DOHH2 (cell line): ENCODE measurements around the gene DNPH1.

ENCODE experiments used
- H3F3A ChIP-seq: fragments of 200-600 bp; sonication (generic), shearing (Covaris generic); 2 replicates; pipeline ENCODE4 v1.6.0; 2016; ENCODE audit warnings: antibody characterized with exemption, mild to moderate bottlenecking; ENCODE audit not compliant: control insufficient read depth, insufficient read depth
- H3K27ac ChIP-seq: fragments of 200-600 bp; sonication (generic); 2 replicates; pipeline ENCODE4 v1.5.1; 2014; ENCODE audit warnings: low read depth, mild to moderate bottlenecking, low read length, moderate library complexity
- H3K27me3 ChIP-seq: fragments of 200-600 bp; sonication (generic); 2 replicates; pipeline ENCODE4 v1.6.1; 2014; ENCODE audit warnings: mild to moderate bottlenecking, low read length, mixed read lengths; ENCODE audit not compliant: control insufficient read depth
- H3K36me3 ChIP-seq: fragments of 200-600 bp; sonication (generic); 2 replicates; pipeline ENCODE4 v1.6.1; 2014; ENCODE audit warnings: mild to moderate bottlenecking, low read length, moderate library complexity, mixed read lengths; ENCODE audit not compliant: control insufficient read depth
- H3K4me1 ChIP-seq: fragments of 200-600 bp; sonication (generic); 2 replicates; pipeline ENCODE4 v1.6.1; 2014; ENCODE audit warnings: mild to moderate bottlenecking, low read length, mixed read lengths; ENCODE audit not compliant: control insufficient read depth
- H3K4me2 ChIP-seq: fragments of 200-600 bp; sonication (generic); 2 replicates; pipeline ENCODE4 v1.6.0; 2014; ENCODE audit warnings: mild to moderate bottlenecking, low read length, moderate library complexity
- H3K4me3 ChIP-seq: fragments of 200-600 bp; sonication (generic); 2 replicates; pipeline ENCODE4 v1.5.1; 2014; ENCODE audit warnings: mild to moderate bottlenecking, low read length, mixed read lengths
- H3K79me2 ChIP-seq: fragments of 200-600 bp; sonication (generic); 2 replicates; pipeline ENCODE4 v1.6.1; 2014; ENCODE audit warnings: mild to moderate bottlenecking, low read length, mixed read lengths; ENCODE audit not compliant: control insufficient read depth
- H3K9me2 ChIP-seq: fragments of 200-600 bp; sonication (generic); replicated peaks from 2 replicates; pipeline ENCODE4 v1.6.1; 2014; ENCODE audit warnings: mild to moderate bottlenecking, low read length, mixed read lengths; ENCODE audit not compliant: control insufficient read depth
- H3K9me3 ChIP-seq: fragments of 200-600 bp; sonication (generic); 2 replicates; pipeline ENCODE4 v1.6.1; 2014; ENCODE audit warnings: antibody characterized with exemption, low read length, mixed read lengths; ENCODE audit not compliant: control insufficient read depth, insufficient read depth
- H4K20me1 ChIP-seq: fragments of 200-600 bp; sonication (generic); 2 replicates; pipeline ENCODE4 v1.6.0; 2014; ENCODE audit warnings: low read depth, mild to moderate bottlenecking, antibody characterized with exemption, low read length, moderate library complexity; ENCODE audit not compliant: control insufficient read depth, insufficient read depth
- CTCF ChIP-seq: fragments of 200-600 bp; sonication (generic); IDR thresholded peaks from one replicate; pipeline ENCODE4 v1.5.1; 2014; ENCODE audit warnings: antibody characterized with exemption, mild to moderate bottlenecking, low read depth, low read length; ENCODE audit not compliant: poor library complexity, severe bottlenecking
- EZH2phosphoT487 ChIP-seq: fragments of 200-600 bp; sonication (generic); IDR thresholded peaks from 2 replicates; pipeline ENCODE4 v1.6.1; 2017; ENCODE audit warnings: borderline replicate concordance, mild to moderate bottlenecking, antibody characterized with exemption, low read length, moderate library complexity, mixed read lengths

Gene DNPH1

GRCh38 chr6:43257367-43258145 is 28.3 kb upstream of the DNPH1 start:
- no peaks in the 10 kb centered on the region for H3K9me2 ChIP-seq
- peaks cover 12% of the 10 kb centered on the region for H3K4me1 ChIP-seq
- no peaks in the 10 kb centered on the region for H3K9me3 ChIP-seq
- no peak overlapping the region for H3K4me3 ChIP-seq
- H3K36me3 ChIP-seq, result no peaks in the 10 kb centered on the region
- no peaks in the 10 kb centered on the region for H4K20me1 ChIP-seq
- H3K27me3 ChIP-seq, result peaks cover 3% of the 10 kb centered on the region; the same call in 1 of the 2 replicates
- no peak overlapping the region for H3K27ac ChIP-seq
- no peaks in the 10 kb centered on the region; the same call in 1 of the 2 replicates for H3F3A ChIP-seq
- H3K79me2 ChIP-seq, result no peaks in the 10 kb centered on the region
- no peak overlapping the region; the same call in 1 of the 2 replicates for H3K4me2 ChIP-seq
- no peak for TF ChIP-seq EZH2phosphoT487
- TF ChIP-seq CTCF, result no peak

- TF ChIP-seq CTCF (no peak), EZH2phosphoT487 (no peak)
- no peak overlapping the region for H3K4me2 ChIP-seq
- peaks cover 12% of the 10 kb centered on the region for H3K4me1 ChIP-seq
- no peaks in the 10 kb centered on the region; the same call in 1 of the 2 replicates for H3F3A ChIP-seq
- H3K79me2 ChIP-seq, result no peaks in the 10 kb centered on the region
- H4K20me1 ChIP-seq, result no peaks in the 10 kb centered on the region
- no peaks in the 10 kb centered on the region for H3K36me3 ChIP-seq
- H3K9me2 ChIP-seq, result no peaks in the 10 kb centered on the region
- H3K4me3 ChIP-seq, result no peak overlapping the region
- no peak overlapping the region for H3K27ac ChIP-seq
- peaks cover 5% of the 10 kb centered on the region for H3K27me3 ChIP-seq
- no peaks in the 10 kb centered on the region for H3K9me3 ChIP-seq
These were observed 27.5 kb upstream of the DNPH1 start for GRCh38 chr6:43256670-43257366.

- TF ChIP-seq CTCF, result no peak
- no peak for TF ChIP-seq EZH2phosphoT487
- no peaks in the 10 kb centered on the region for H4K20me1 ChIP-seq
- no peak overlapping the region for H3K27ac ChIP-seq
- H3K4me3 ChIP-seq, result no peak overlapping the region
- peaks cover 12% of the 10 kb centered on the region for H3K4me1 ChIP-seq
- H3K9me3 ChIP-seq, result no peaks in the 10 kb centered on the region
- no peaks in the 10 kb centered on the region for H3K79me2 ChIP-seq
- peaks cover 17% of the 10 kb centered on the region for H3K27me3 ChIP-seq
- no peaks in the 10 kb centered on the region for H3K9me2 ChIP-seq
- H3K36me3 ChIP-seq, result no peaks in the 10 kb centered on the region
- no peaks in the 10 kb centered on the region; the same call in 1 of the 2 replicates for H3F3A ChIP-seq
- no peak overlapping the region for H3K4me2 ChIP-seq
These were observed 26.2 kb upstream of the DNPH1 start for GRCh38 chr6:43255408-43256054.
